Suppressor macrophage treated with lipopolysaccharide for 4 hours (primary cell): Measurements from ENCODE around the gene NTN1.

Source experiments
- DNase-seq: peaks from one replicate; pipeline ENCODE4 v3.0.0-alpha.2; 2020

Gene NTN1

DNA sequence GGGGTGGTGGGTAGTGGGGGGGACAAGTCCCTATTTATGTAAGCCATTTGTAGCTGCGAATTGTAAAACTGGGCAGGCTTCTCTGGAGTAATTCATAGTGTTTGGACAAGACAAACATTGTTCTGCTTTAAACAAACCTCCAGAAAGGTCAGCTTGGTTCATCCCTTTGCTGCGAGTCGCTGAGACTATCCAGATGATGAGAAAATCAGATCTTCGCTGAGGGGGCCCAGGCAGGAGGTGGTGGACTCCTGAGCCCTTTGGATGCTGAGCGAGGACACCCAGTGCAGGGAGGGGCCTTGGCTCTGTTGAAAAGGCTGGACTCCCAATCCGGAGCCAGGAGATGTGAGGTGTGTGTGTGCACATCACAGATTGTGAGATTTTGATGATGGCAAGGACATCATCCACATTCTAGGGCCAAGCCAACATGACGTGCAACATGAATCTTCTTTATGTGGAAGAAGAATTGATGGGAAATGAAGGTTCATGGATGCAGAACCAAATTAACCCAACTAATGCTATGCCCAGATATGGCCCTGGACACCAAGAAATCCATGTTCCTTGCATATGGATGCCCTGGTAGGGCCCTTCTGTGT, 15.0 kb upstream of the NTN1 start:
- DNase-seq = no peak

DNA sequence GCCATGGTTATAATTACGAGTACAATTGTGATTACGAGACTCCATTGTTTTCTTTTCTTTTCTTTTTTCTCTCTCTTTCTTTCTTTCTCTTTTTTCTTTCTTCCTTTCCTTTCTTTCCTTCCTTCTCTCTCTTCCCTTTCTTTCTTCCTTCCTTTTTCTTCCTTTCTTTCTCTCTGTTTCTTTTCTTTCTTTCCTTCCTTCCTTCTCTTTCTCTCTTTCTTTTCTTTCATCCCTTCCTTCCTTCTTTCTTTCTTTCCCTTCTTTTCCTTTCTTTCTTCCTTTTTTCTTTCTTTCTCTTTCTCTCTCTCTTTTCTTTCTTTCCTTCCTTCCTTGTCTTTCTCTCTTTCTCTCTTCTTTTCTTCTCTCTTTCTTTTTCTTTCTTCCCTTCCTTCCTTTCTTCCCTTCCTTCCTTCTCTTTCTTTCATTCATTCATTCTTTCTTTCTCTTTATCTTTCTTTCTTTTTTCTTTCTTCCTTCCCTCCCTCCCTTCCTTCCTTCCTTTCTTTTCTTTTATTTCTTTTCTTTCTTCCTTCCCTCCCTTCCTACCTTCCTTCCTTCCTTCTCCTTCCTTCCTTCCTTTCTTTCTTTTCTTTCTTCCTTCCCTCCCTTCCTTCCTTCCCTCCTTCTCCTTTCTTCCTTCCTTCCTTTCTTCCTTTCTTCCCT, 14.1 kb upstream of the NTN1 start:
- no peak for DNase-seq

DNA sequence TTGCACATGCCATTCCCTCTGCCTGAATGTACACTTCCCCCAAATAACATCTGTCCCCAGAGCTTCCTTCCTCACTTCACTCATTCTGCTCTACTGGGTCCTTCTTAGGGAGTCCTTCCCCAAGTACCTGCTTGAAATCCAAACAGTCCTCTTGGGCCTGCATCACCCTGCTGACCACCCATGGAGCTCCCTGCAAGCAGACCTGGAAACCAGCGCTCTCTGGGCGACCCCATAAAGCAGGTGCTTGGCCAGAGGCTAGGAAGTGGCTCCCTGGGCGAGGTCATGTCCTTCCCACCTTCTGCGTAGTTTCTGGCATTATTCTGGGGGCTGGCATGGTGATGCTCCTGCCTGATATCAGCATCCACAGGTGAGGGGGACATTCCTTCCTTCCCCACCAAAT, 12.2 kb upstream of the NTN1 start:
- DNase-seq = no peak

DNA sequence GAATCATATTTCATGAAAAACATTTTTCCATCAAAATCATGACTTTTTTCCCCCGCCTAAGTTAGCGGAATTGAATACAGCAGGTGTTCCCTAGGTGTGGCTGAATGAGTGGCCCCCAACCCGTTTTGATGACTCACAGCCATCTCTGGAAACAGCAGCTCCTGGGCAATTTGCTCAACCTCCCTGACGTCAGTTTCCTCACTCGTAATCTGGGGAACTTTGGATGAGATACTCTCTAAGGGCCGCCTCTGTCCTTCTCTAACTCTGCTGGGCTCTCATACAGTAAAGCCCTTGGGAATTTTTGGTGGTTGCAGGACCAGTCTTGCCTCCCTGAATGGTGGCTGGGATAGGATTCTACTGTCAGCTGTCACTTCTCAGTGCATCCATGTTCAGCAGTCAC, 11.6 kb upstream of the NTN1 start:
- peak; percentile 46 for DNase-seq

DNA sequence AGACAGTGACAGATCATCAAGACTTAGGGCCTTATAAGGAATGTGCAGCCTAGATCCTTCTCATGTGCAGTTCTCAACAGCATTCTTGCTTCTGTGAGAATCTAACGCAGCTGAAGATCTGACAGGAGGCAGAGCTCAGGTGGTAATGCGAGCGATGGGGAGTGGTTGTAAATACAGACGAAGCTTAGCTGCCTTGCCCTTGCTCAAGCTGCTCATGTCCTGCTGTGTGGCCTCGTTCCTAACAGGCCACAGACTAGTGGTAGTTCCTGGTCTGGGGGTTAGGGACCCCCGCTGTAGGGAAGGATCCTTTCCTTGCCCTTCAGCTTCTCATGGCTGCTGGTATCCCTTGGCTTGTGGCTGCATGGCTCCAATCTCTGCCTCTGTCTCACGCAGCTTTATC, 10.3 kb upstream of the NTN1 start:
- no peak for DNase-seq

DNA sequence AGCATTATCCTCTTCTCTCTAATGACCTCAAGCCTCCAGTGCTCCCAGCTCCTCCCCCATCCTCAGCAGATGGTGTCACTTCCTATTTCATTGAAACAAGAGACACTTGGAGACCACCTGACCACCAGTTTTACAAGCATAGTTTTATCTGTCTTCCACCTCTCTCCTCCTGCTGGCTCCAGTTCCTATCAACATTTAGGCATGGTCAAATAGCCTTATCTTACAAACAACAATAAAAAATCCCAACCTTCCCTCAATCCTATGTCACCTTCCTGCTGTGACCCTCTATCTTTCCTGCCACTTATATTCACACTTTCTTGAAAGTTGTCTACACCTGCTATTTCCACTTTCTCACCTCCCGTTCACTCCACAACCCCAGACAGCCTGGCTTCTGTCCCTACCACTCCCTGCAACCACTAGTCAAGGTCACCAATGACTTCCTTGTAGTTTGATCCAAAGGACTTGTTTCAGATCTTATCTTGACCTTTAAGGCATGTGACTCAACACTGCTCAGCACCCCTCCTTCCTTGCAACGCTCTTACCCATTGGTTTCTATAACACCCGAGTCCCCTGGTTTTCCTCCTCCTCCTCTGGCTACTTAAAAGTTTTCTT, 4.3 kb upstream of the NTN1 start:
- DNase-seq = peak; percentile 45

DNA sequence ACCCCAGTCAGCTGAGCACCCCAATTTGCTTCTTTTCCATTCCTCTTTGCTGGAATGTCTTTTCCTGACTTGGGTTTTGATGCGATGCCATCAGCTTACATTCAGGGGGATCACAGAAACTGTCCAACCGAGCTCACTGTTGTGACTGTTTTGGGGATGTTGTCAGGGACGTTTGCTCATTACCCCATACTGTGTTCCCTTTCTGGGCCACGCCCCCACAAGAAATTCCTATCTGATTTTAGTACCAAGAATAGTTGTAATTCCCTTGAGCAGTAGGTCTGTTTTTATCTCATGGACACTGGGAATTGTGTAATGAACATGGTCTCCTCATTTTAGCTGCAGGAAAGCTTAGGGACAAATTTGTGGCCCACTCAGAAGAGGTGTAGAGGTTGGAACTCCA, 2.6 kb upstream of the NTN1 start:
- DNase-seq = no peak

DNA sequence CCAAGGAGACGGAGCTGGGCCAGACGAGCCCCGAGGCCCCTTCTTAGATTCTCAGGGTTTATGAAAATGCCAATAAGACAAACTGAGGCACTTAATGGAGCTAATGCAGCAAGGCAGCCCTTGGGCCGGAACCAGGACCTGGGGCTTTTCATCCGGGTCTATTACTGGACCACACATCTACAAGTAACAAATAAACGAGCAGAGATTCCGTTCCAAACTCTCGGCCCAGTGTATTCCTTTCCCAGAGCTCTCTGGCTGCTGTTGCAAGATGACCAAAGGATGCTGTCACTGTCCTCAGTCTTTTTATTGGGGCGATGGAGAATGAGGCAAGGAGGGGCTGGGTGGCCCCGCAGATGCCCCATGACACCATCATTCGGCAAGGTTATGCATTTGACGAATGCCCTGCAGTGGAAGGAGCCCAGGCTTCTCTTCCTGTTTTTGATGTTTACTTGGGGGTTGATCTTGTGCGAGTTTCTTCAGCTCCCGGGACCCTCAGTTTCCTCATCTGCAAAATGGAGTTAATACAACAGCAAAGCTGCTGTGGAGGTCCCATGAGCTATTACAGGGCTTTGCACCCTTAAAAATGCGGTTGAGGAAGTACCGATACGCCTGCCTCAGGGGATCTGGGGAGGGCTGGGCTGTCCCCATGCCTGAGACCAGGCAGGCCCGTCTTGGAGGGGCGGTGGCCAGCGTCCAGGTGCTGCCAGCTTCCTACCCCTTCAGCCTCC, 1.1 kb upstream of the NTN1 start:
- no peak for DNase-seq

DNA sequence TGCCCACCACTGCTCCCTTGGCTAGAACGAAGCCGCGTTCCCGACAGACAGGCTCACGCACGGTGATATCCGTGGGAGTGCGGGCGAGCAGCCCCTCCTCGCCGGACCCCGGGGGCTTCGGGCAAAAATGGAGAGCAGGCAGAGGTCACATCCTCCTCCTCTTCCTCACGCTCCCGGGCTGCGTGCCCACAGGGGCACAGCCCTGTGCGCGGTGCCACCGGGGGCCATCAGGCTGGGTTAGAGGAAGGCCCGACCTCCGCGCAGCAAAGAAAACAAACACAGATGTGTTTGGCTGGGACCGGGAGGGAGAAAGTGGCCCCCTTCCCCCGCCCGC, 519 bp upstream of the NTN1 start:
- DNase-seq = no peak

DNA sequence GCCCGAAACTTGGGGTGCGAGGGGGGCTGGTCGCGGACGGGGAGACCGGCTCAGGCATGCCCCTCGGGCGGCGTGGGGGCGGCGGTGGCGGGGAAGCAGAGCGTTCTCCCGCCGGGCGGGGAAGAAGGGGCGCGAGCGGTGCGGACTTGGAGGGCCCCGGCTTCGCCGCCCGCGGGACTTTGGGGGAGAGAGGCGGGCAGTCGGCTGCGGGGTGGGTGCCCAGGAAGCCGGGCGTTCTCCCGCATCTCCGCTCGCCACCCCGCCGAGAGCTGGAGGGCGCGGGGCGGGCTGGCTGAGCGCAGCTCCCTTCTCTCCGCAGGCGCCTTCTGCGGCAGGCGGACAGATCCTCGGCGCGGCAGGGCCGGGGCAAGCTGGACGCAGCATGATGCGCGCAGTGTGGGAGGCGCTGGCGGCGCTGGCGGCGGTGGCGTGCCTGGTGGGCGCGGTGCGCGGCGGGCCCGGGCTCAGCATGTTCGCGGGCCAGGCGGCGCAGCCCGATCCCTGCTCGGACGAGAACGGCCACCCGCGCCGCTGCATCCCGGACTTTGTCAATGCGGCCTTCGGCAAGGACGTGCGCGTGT, 772 bp downstream of the NTN1 start:
- no peak for DNase-seq

DNA sequence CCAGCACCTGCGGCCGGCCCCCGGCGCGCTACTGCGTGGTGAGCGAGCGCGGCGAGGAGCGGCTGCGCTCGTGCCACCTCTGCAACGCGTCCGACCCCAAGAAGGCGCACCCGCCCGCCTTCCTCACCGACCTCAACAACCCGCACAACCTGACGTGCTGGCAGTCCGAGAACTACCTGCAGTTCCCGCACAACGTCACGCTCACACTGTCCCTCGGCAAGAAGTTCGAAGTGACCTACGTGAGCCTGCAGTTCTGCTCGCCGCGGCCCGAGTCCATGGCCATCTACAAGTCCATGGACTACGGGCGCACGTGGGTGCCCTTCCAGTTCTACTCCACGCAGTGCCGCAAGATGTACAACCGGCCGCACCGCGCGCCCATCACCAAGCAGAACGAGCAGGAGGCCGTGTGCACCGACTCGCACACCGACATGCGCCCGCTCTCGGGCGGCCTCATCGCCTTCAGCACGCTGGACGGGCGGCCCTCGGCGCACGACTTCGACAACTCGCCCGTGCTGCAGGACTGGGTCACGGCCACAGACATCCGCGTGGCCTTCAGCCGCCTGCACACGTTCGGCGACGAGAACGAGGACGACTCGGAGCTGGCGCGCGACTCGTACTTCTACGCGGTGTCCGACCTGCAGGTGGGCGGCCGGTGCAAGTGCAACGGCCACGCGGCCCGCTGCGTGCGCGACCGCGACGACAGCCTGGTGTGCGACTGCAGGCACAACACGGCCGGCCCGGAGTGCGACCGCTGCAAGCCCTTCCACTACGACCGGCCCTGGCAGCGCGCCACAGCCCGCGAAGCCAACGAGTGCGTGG, 1.5 kb downstream of the NTN1 start:
- no peak for DNase-seq

DNA sequence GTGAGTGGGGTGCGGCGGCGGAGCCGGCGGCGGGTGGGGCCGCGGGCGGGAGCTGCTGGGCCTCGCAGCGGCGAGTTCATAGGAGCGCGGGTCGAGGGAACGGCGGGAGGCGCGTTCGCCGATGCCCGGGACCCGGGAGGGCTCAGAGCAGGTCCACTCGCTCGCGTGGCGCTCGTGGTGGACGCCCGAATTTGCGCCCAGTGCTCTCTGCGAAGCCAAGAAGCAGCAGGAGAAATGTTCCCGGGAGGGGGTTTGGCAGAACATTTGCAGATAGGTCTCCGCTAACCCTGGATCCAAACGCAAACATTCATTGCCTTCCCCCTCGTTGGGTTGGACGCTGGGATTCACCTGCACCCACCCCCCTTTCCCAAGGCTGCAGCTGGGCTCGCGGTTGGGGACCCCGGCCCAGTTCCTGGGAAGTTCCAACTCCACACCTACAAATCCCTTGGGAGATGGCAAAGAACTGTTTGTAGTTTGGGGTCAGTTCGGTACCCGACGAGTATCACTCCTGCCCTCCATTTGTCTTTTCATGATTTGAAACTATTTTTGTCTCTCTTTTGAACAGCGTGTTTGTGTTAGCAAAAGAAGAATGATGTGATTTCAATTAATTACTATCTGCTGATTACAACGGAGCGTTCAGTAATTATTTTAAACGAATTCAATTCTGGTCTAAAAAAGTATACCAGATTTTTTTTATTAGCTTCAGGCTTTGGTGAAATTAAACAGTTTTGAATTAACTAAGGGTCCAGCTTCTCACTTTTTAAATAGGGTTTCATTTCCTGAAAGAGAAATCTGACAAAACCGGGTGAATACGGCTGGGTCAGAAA, 2.3 kb downstream of the NTN1 start:
- no peak for DNase-seq

DNA sequence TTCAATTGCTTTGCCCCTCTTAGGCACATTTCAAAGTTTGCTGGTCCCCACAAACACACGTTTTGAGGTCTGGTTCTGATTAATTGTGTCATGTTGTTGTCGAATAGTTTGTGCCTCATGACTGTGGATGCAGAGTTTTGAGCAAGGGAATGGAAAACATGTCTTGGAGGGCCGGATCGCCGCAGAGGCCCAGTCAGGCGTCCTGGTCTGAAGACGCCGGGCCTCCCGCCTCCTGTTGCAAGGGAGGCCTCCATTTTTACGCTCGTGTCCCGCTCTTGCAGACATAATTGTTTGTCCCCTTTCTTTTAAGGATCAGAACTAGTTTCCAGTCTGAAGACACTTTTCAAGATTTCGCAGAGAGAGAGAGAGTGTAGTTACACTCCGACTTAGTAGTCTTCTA, 3.2 kb downstream of the NTN1 start:
- DNase-seq = no peak

DNA sequence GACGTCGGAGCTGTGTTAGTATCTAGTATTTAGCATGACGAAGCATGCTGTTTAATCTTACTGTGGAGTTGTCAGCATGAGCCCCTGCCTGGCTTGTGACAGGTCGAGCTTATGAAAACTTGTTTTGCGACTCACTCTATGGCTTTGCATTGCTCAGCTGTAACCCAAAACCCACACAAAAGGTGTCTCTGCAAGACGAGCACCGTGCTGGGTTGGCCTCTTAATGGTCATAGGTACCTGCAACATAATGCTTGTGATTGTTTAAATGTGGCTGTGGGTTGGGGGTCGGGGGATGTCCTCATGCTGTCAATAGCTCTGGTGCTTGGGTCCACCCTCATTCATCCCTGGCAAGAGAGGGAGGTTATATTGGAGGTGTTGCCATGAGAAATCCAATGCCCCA, 5.4 kb downstream of the NTN1 start:
- DNase-seq = no peak

DNA sequence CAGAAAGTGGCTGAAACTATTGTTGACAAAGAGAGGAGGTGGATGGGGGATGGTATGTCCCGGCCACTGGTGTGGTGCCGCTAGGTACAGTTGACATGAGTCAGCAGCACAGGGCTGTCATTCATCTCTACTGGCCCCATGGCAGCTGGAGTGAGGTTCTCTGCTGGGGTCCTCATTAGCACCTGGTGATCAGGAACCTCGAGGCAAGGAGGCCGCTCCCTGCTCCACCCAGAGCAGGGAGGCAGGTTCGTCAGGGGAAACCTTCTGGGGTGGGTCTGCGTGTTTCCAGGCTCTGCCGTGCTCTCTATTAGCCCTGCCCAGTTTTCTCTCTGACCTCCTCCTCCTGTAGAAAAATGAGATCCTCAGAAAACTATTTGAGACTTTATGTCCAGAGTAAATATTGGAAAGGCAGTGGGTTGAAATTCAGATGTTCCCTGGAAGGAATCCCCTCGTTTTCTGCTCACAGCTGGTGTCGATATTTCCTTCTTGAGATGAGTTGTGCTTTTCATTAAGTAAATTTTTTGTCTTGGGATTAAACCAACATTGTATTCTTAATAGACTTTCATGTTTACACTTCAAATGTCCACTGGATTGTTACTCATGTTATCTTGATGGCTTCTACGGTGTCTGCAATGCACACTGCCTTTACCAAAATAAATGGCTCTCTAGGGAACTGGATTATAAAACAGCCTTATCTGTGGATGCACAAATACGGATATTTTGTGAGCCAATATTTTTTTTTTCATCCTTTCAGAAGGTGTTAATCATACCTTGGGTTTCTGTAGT, 7.1 kb downstream of the NTN1 start:
- DNase-seq = no peak

DNA sequence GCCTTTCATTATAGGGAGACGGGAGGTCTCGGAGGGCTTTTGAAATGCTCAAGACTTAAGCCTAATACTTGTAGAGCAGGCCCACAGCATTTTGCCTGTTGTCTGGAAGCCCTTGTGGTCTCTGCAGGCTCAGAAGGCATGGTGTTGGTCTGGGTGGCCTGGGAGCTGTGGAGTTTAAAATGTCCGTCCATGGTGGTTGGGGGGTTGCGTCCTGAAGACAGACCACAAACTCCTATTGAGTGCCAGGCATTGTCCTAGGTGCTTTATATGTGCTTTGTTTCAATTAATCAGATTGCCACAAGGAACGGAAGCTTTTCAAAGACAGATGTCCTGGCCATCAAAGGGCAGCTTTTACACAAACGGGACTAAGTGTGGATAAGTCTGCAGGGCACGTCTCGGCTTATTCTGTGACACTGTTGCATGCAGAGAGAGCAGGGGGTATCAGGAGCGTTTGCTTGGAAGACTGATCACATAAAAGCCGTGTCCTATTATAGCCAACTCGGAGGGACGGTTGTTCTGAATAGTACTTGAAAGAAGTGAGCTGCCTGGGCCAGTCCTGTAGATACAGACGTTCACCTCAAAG, 7.8 kb downstream of the NTN1 start:
- no peak for DNase-seq

DNA sequence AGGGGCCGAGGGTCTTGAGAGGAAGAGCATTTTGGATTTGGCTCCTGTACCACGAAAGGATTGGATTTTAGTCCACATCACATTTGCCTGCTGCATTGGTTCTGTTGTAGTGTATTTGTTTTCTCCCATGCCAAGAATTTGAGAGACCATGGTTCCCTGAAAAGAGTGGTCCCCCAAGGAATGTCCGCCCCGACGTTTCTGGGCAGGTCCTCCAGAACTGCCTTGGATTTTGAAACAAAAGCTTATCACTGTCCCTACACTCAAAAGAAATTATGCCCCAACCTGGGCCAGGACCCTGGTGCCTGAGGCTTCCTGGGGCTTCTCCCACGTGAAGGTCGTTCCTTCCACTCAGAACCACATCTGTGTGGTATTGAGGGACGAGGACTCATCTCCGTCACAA, 10.8 kb downstream of the NTN1 start:
- no peak for DNase-seq

DNA sequence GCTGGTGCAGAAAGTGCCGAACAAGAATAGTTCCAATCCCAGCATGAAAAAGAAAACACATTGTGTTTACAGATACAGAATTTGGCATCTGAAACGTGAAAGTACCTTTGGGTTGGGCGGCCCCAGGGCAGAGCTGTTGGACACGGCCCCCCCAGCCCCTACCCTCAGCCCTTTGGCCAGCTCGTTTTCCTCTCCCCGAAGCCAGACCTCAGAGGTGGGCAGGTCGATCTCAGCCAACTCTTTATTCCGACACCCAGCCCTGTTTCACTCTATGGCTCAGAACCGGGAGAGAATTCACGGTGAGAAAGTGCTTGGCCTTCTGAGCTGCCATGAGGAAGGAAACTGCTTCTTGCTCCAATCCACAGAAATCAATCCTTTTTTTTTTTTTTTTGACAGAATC, 11.3 kb downstream of the NTN1 start:
- no peak for DNase-seq

DNA sequence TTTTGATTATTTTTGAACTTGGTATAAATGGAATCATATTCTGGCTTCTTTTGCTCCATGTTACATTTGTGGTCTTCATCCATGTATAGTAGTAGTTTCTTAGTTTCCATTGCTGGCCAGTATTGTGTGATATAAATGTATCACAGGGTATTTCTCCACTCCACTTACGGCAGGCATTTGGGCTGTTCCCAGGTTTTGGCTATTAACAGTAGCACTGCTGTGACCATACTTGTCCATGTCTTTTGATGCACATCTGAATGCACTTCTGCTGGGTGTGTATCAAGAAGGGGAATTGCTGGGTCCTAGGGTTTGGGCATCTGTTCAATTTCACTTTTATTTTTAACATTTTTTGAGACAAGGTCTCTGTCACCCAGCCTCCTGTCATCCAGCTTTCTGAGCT, 13.9 kb downstream of the NTN1 start:
- DNase-seq = no peak

DNA sequence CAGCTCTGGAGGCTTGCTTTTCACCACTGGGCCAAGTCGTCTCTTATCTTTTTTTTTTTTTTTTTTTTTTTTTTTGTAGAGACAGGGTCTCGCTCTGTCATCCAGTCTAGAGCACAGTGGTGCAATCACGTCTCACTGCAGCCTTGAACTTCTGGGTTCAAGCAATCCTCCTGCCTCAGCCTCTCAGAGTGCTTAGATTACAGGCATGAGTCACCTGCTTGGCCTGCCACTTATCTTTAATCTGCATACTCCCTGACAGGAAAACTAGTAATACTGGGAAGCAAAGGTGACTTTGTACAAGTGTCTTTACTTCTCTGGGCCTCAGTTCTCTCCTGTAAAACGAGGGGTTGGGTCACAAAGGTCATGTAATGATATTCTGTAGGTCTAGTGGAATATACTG, 15.0 kb downstream of the NTN1 start:
- no peak for DNase-seq

DNA sequence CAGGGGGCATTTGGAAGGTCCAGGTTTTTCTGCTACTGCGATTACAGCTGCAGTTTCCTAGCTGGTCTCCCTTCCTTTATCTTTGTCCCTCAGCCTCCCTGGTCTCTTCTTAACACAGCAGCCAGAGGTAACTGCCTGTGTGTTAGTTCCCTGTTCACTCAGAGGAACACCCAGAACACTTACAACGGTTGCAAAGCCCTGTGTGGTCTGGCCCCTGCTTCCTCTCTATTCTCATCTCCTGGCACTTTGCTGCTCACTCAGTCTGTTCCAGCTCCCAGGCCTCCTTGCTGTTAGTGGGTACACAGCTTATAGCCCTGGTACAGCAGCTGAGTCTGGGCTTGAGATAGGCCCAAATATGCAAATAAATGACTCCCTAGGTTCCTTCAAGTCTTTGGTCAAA, 16.4 kb downstream of the NTN1 start:
- no peak for DNase-seq
